GM12872 (cell line): ENCODE measurements around the gene KIF17.

Experiments
- CTCF ChIP-seq: IDR thresholded peaks from 3 replicates; pipeline ENCODE4 v1.5.1; 2011; ENCODE audit warnings: low read depth, mild to moderate bottlenecking, low read length, moderate library complexity; ENCODE audit not compliant: insufficient read depth

The KIF17 gene

GRCh38 chr1:20665726-20666125 lies 52.1 kb downstream of the KIF17 start:
- TF ChIP-seq CTCF = no peak

GRCh38 chr1:20663969-20664715 lies 53.7 kb downstream of the KIF17 start:
- TF ChIP-seq CTCF = no peak

- peak; percentile 18; the same call in 1 of the 3 replicates for TF ChIP-seq CTCF
Observed at GRCh38 chr1:20663365-20663764, 54.4 kb downstream of the KIF17 start.

GRCh38 chr1:20662110-20662475 lies 55.7 kb downstream of the KIF17 start:
- no peak for TF ChIP-seq CTCF

GRCh38 chr1:20661207-20662109 lies 56.3 kb downstream of the KIF17 start, which contains the start of gene DDOST:
TSS of gene DDOST (minus strand) at chr1:20661369. CDS start at chr1:20661350, 19 bp downstream.
- peak; percentile 52 for TF ChIP-seq CTCF

- no peak for TF ChIP-seq CTCF
Observed at GRCh38 chr1:20660847-20661206, 57.0 kb downstream of the KIF17 start.

GRCh38 chr1:20660363-20660762 lies 57.4 kb downstream of the KIF17 start:
- no peak for TF ChIP-seq CTCF
